HAP-1 (cell line): ENCODE results near the gene TMEM141.
"Not testable (repeated sequence)": the region's sequence is repeated elsewhere in the genome, so short reads cannot be mapped to it uniquely, and the experiment has no call there.

Source experiments
- DNase-seq, 2 experiments: peaks; one replicate each; pipeline ENCODE4 v3.0.0-alpha.2; 2016 to 2020; ENCODE audit warnings: low spot score in 2 of 2
- H3K27me3 ChIP-seq: fragments of 250-450 bp; sonication (Bioruptor Pico); 2 replicates; pipeline ENCODE4 v1.5.1; 2020; ENCODE audit warnings: low read depth, mild to moderate bottlenecking, moderate library complexity
- H3K36me3 ChIP-seq: fragments of 250-450 bp; sonication (Bioruptor Pico); replicated peaks from 2 replicates; pipeline ENCODE4 v1.5.1; 2020; ENCODE audit warnings: mild to moderate bottlenecking
- H3K4me1 ChIP-seq: fragments of 250-450 bp; sonication (Bioruptor Pico); 2 replicates; pipeline ENCODE4 v1.5.1; 2020; ENCODE audit warnings: mild to moderate bottlenecking
- H3K4me3 ChIP-seq: fragments of 250-450 bp; sonication (Bioruptor Pico); 2 replicates; pipeline ENCODE4 v1.5.1; 2020; ENCODE audit warnings: mild to moderate bottlenecking, moderate library complexity
- H3K9me3 ChIP-seq: fragments of 250-450 bp; sonication (Bioruptor Pico); 2 replicates; pipeline ENCODE4 v1.5.1; 2020; ENCODE audit warnings: mild to moderate bottlenecking, moderate library complexity
- in situ Hi-C: fragments of 300-500 bp; cut with MboI; formaldehyde crosslinking; loops from 3 replicates; pipeline ENCODE4 v1.14.3; 2020; ENCODE audit warnings: low sequenced_read_pairs, inconsistent platforms, mixed read lengths

The TMEM141 gene

DNA sequence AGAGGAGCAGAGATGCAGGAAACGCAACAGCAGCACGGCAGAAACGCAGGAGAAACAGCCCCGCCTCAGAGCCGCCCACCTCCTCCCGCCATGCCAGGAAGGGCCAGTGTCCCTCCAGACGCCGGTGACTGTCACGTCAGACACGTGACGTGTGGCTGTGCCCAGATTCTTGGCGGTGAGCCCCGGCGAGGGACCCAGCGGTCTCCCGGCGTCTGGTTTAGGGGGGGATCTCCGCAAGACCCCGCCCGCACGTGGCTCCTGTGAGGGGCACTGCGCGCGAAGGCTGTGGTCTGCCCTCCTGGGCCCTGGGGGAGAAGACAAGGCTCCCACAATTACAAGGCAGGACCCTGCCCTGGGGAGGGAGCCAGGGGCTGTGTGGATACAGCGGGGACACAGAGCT is 30.7 kb upstream of the TMEM141 start:
- H3K27me3 ChIP-seq = no peaks in the 10 kb centered on the region
- H3K4me3 ChIP-seq = no peak overlapping the region
- no peak for DNase-seq
- in situ Hi-C loops = no loop called here
- peaks cover 5% of the 10 kb centered on the region; the same call in 1 of the 2 replicates for H3K9me3 ChIP-seq
- no peaks in the 10 kb centered on the region for H3K36me3 ChIP-seq
- peaks cover 6% of the 10 kb centered on the region; the same call in 1 of the 2 replicates for H3K4me1 ChIP-seq

DNA sequence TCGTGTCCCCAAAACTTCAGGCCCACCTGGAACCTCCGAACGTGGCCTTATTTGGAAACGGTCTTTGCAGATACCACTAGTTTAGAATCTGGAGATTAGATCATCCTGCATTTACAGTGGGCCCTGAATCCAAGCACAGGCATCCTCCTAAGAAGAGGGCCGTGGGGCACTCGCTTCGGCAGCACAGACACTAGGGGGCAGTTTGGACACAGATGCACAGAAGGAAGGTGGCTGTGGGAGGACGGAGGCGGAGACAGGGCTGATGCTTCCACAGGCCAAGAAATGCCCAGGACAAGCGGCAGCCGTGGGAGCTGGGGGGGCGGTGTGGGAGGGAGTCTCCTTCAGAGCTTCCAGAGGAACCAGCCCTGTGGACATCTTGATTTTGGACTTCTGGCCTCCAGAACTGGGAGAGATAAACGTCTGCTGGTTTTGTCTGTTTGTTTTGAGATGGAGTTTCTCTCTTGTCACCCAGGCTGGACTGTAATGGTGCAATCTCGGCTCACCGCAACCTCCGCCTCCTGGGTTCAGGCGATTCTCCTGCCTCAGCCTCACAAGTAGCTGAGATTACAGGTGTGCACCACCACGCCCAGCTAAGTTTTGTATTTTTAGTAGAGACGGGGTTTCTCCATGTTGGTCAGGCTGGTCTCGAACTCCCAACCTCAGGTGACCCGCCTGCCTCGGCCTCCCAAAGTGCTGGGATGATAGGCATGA is 30.2 kb upstream of the TMEM141 start:
- H3K4me1 ChIP-seq, H3K36me3 ChIP-seq, H3K9me3 ChIP-seq, in situ Hi-C loops, H3K27me3 ChIP-seq, H3K4me3 ChIP-seq: not testable (repeated sequence)
- DNase-seq = peak; percentile 64 to 85

DNA sequence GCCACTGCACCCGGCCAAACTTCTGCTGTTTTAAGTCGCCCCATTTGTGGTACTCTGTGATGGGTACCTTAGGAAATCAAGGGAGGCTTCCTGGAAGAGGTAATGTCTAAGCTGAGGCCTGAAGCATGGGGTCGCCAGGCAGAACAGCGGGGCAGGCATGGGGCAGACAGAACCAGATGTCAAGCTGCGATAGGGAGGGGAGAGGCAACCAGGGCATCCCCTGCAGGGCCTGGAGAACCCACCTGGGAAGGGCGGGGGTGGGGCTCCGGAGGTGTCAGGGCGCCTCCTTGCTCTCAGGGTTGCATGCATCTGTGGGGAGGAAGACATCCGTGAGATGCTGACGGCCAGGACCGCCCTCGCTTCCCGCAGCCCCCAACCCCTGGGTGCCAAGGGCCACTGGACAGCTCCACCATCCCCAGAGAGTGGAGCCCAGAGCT is 29.6 kb upstream of the TMEM141 start:
- H3K4me1 ChIP-seq = peaks cover 6% of the 10 kb centered on the region; the same call in 1 of the 2 replicates
- DNase-seq = no peak
- no peaks in the 10 kb centered on the region for H3K9me3 ChIP-seq
- H3K36me3 ChIP-seq = no peaks in the 10 kb centered on the region
- no peak overlapping the region for H3K4me3 ChIP-seq
- in situ Hi-C loops = no loop called here
- no peaks in the 10 kb centered on the region for H3K27me3 ChIP-seq

GRCh38 chr9:136762221-136762691 is 28.9 kb upstream of the TMEM141 start:
- DNase-seq = no peak
- in situ Hi-C loops = no loop called here
- no peaks in the 10 kb centered on the region for H3K27me3 ChIP-seq
- no peak overlapping the region for H3K4me3 ChIP-seq
- H3K9me3 ChIP-seq = no peaks in the 10 kb centered on the region
- H3K4me1 ChIP-seq = peaks cover 6% of the 10 kb centered on the region; the same call in 1 of the 2 replicates
- H3K36me3 ChIP-seq = no peaks in the 10 kb centered on the region

DNA sequence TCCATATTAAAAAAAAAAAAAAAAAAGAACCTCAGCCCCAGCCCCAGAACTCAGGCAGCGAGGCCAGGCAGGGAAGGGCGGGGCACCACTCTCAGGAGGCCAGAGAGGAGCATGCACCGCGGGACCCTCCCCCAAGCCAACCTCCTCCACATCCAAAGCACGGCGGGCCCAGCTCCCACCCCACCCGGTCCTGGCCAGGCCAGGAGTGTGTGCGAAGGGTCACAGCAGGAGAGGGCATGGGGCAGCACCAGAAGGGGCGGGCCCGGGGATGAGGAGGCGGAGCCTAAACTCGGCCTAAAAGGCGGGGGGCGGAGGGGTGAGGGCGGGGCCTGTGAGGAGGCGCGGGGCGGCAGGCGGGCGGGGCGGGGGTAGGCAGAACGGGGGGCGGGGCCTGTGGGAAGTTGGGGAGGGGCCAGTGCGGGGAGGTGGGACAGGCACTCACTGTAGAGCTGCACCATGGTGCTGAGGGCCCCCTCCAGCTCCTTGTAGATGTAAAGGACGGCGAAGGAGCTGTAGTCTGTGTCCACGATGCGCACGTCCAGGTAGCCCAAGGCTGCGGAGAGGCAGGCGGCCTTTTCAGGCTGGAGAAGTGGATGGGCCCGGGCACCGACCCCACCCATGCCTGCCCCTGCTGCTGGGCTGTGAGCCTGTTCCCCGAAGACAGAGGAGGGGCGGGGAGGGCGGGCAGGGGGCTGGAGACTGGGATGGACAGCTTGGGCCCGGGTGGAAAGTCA is 28.1 kb upstream of the TMEM141 start:
- DNase-seq = peak; percentile 74 to 97
- H3K36me3 ChIP-seq = no peaks in the 10 kb centered on the region
- peaks cover 4% of the 10 kb centered on the region for H3K27me3 ChIP-seq
- in situ Hi-C loops = no loop called here
- H3K9me3 ChIP-seq = no peaks in the 10 kb centered on the region
- peaks cover 6% of the 10 kb centered on the region; the same call in 1 of the 2 replicates for H3K4me1 ChIP-seq
- no peak overlapping the region for H3K4me3 ChIP-seq

GRCh38 chr9:136763649-136764035 is 27.5 kb upstream of the TMEM141 start:
- no peak for DNase-seq
- Histone ChIP-seq H3K9me3 (no peaks in the 10 kb centered on the region), H3K36me3 (no peaks in the 10 kb centered on the region), H3K4me3 (no peak overlapping the region), H3K27me3 (peaks cover 4% of the 10 kb centered on the region), H3K4me1 (peaks cover 6% of the 10 kb centered on the region; the same call in 1 of the 2 replicates)
- in situ Hi-C loops = no loop called here

GRCh38 chr9:136764301-136764891 is 26.7 kb upstream of the TMEM141 start, which contains the start of gene LCN15:
Gene LCN15, minus strand, starts transcription at chr9:136764518. Its CDS starts 30 bp downstream, at chr9:136764488.
- no peaks in the 10 kb centered on the region for H3K36me3 ChIP-seq
- H3K27me3 ChIP-seq = peaks cover 4% of the 10 kb centered on the region
- no peak within 1 kb of the TSS for H3K4me3 ChIP-seq
- DNase-seq = no peak
- H3K4me1 ChIP-seq = peaks cover 6% of the 10 kb centered on the region; the same call in 1 of the 2 replicates
- H3K9me3 ChIP-seq = no peaks in the 10 kb centered on the region
- in situ Hi-C loops = no loop called here

DNA sequence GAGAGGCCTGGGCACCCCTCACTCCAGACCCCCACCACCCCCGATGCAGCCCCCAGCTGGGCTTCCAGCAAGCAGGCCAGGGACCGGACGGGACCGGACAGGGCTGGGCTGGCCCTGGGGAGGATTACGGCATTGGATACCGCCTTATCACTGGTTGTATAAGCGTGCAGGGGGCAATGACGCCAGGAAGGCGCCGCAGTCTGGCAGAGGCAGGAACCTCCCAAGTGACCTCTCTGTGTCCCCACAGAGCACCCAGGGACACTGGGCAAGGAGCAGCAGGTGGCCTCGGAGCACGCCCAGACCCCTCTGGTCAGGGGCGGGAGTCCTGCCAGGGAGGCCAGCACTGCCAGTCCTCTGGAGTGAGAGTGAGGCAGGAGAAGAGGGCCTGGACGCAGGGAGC is 26.1 kb upstream of the TMEM141 start:
- in situ Hi-C loops = no loop called here
- Histone ChIP-seq H3K4me3 (no peak overlapping the region), H3K4me1 (peaks cover 6% of the 10 kb centered on the region; the same call in 1 of the 2 replicates), H3K9me3 (no peaks in the 10 kb centered on the region), H3K27me3 (peaks cover 4% of the 10 kb centered on the region), H3K36me3 (no peaks in the 10 kb centered on the region)
- no peak for DNase-seq

DNA sequence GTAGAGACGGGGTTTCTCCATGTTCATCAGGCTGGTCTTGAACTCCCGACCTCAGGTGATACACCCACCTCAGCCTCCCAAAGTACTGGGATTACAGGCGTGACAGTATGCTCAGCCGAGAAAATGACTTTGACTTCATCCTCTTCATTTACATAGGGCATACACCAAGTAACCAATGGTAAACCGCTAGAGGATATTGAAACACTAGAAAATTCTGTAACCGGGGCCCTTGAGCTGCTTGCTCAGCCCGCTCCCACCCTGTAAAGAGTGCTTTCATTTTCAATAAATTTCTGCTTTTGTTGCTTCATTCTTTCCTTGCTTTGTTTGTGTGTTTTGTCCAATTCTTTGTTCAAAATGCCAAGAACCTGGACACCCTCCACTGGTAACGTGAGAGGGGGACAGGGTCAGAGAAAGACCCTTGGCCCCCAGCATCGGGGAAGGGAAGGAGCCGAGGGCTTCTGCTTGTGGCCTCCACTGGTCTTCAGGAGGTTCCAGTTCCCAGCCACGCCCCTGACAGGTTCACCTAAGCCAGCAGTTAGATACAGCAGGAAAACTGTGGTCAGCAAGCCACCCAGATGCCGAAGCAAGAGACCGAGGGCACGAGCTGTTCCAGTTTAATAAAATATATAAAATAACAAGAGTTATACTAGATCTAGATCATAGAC is 25.3 kb upstream of the TMEM141 start:
- in situ Hi-C loops, H3K4me3 ChIP-seq, DNase-seq, H3K4me1 ChIP-seq, H3K27me3 ChIP-seq, H3K9me3 ChIP-seq, H3K36me3 ChIP-seq: not testable (repeated sequence)

- H3K36me3 ChIP-seq, H3K27me3 ChIP-seq, H3K4me3 ChIP-seq, H3K9me3 ChIP-seq, H3K4me1 ChIP-seq, in situ Hi-C loops: not testable (repeated sequence)
- DNase-seq = peak in 1 of 2 experiments; percentile 70
These were observed 24.6 kb upstream of the TMEM141 start for GRCh38 chr9:136766410-136767120.

- Histone ChIP-seq H3K4me3 (peak overlapping the region; percentile 11; the same call in 1 of the 2 replicates), H3K27me3 (peaks cover 4% of the 10 kb centered on the region), H3K4me1 (no peaks in the 10 kb centered on the region), H3K9me3 (no peaks in the 10 kb centered on the region), H3K36me3 (no peaks in the 10 kb centered on the region)
- in situ Hi-C loops = no loop called here
- DNase-seq = peak in 1 of 2 experiments; percentile 81
These were observed 21.4 kb upstream of the TMEM141 start for GRCh38 chr9:136769710-136770191.

DNA sequence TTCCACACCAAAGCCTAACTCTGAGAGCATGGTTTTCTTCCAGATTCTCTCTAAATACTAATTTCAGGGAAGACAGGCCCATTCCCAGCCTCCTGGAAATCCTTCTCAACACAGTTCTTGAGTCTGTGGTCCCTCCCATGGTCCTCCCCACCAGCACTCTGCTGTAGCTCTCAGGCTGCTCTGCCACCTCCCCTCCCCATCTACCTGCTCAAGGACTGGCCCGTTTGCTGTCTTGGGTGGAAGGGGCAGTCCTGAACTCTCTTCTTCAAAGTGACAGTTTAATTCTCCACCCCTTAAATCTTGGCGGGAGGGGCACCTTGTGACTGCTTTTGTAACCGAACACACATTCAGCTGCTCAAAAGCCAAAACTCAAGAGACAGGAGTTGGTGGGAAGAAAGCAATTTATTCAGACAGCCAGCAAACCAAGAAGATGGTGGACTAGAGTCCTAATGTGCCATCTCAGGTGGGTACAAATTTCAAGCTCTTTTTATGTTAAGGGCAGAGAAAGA is 19.2 kb upstream of the TMEM141 start:
- Histone ChIP-seq H3K9me3 (no peaks in the 10 kb centered on the region), H3K27me3 (peaks cover 8% of the 10 kb centered on the region), H3K36me3 (no peaks in the 10 kb centered on the region), H3K4me3 (no peak overlapping the region), H3K4me1 (no peaks in the 10 kb centered on the region)
- in situ Hi-C loops = no loop called here
- DNase-seq = no peak
